Measurements from ENCODE around the gene ICOSLG.
"Not testable (repeated sequence)": the region's sequence is repeated elsewhere in the genome, so short reads cannot be mapped to it uniquely, and the experiment has no call there.

ICOSLG gene

GRCh38 chr21:44176127-44176526 is 64.6 kb downstream of the ICOSLG start:
- DNase-seq (ENCODE audit: low read depth) = not testable (repeated sequence)

GRCh38 chr21:44175189-44175588 is 65.6 kb downstream of the ICOSLG start:
- DNase-seq (ENCODE audit: low read depth) = not testable (repeated sequence)
